Renal cortex interstitium (tissue), 11 donors: ENCODE data around the gene DYRK1A. TPM values are rescaled to one million over a fixed set of nuclear protein-coding genes. Genes with fewer than 3 reads are reported as not detected.

ENCODE experiments used
- DNase-seq, 11 donors: peaks; one replicate each; pipeline ENCODE4 v3.0.0-alpha.2; 2013; ENCODE audit warnings: low read depth in 9 of 11, low spot score in 4 of 11; ENCODE audit errors: extremely low read depth in 1 of 11
- polyA plus RNA-seq, 3 donors: library from polyadenylated mRNA; unstranded; fragments of 120-200 nt; gene quantifications; one replicate each; pipeline ENCODE4 v1.2.1, GENCODE V29; 2013; ENCODE audit not compliant: insufficient read length in 3 of 3

Gene DYRK1A
- polyA plus RNA-seq, 3 donors, result 63.1 to 76.2 (median 67.2) TPM

DNA sequence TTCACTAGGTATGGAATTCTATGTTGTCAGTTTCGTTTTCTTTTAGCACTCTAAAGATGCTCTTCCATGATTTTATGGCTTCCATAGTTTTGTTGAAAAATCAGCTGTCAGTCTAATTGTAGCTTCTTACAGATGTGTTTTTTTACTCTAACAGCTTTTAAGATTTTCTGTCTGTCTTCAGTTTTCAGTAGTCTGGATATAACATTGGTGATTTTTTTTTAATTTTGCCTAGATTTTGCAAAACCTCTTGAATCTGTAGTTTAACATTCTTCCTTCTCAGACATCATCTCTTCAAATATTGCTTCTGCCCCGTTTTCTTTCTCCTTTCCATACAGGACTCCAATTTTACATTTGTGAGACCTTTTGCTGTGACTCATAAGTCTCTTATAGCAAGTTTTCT is 17.9 kb upstream of the DYRK1A start:
- no peak for DNase-seq

DNA sequence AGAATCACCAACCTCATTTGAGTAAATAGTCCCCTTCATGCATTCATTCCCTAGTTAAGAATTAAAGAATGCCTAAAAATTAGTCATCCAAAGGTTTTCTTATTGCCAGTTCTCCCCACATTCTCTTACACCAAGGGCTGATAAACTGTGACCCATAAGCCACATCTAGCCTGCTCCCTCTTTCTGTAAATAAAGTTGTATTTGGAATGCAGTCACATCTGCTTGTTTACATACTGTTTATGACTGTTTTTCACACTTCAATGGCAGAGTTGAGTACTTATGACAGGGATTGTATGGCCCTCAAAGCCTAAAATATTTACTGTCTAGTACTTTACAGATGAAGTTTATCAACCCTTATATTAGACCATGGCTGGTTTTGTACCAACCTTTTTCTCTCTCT is 16.1 kb upstream of the DYRK1A start:
- no peak for DNase-seq

DNA sequence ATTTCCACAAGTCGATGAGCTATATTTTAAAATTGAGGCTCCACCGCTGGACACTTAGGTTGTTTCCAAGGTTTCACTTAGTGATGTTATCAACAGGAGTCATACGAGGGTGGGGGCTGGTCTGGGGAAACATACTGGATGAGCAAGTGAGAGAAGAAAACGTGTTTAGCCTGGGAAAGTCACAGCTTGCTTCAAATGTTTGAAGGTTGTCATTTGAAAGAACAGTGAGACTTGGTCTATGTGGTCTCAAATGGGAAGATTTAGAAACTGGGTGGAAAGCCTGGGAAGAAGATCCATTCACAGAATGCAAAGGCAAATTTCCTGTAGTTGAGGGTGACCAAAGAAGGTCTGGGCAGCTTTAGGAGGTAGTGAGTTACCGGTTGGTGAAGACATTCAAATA is 9.9 kb upstream of the DYRK1A start:
- no peak for DNase-seq

DNA sequence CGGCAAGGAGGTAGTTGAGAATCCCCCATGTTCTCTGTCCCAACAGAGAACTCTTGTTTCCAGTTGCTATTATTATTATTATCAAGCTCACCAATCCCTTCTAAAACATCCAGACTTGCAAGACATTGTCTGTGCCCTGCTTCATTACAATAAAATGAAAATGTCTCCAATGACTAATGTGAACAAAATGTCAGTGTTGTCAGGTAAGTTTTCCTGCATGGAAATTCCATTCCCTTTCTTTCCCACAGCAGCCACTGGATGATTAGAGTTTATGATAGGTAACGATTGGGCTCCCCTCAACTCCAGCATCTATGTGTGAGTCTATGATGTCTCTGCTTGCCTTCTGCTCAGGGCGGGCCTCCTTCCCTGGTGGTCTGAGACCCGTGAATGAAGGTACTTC is 8.9 kb upstream of the DYRK1A start:
- DNase-seq, result no peak

DNA sequence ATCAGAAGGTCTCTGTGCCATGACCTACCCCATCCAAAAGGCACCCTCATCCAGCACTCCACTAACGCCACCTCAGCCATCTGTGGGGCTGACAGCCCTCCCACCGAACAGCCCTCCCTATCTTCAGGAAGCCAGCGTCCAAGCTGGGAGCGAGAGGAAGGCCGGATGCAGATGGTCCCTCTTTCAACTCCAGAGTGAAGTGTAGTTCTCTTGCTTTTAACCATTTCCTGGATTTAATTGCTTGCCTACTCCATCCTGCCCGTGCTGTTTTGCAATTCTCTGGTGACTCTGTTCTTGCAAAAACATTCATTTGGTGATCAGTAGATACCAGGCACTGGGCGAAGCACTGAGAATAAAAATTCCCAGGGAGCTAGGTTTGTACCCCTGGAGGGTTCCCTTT is 8.2 kb upstream of the DYRK1A start:
- no peak for DNase-seq

DNA sequence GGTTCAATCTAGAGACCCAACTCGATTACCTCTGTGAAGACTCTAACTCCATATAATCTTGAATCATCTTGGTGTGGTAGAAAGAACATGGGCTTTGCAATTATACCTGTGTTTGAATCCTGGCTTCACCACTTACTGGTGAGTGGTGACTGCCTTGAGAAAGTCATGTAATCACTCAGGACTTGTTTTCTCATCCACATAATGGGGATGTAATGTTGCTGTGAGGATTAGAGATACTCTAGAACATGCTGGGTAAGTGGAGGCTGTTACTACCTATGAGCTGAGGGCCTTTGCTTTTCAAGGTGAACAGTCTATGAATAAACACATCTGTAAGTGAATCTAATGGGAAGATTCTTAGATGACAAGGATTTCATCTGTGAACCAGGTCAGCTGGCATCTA is 2.6 kb upstream of the DYRK1A start:
- DNase-seq, result no peak

DNA sequence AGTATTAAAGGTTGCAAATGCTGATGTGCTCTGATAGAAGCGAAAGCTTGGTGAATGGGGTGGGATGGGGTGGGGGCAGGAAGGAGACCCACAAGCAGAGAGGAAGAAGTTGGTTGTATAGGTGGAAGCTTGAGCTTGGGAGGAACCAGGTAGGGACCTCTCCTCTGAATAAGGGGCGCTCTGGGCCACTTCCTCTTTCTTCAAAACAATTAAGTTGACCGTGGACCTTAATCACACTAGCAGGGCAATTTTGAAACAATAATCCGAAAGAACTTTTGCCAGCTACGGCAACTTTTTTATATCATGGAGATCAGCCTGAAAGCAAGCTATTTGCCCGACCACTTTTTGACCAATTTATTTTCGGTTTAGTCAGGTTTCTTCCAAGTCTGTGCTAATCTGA is 1.9 kb upstream of the DYRK1A start:
- no peak for DNase-seq

DNA sequence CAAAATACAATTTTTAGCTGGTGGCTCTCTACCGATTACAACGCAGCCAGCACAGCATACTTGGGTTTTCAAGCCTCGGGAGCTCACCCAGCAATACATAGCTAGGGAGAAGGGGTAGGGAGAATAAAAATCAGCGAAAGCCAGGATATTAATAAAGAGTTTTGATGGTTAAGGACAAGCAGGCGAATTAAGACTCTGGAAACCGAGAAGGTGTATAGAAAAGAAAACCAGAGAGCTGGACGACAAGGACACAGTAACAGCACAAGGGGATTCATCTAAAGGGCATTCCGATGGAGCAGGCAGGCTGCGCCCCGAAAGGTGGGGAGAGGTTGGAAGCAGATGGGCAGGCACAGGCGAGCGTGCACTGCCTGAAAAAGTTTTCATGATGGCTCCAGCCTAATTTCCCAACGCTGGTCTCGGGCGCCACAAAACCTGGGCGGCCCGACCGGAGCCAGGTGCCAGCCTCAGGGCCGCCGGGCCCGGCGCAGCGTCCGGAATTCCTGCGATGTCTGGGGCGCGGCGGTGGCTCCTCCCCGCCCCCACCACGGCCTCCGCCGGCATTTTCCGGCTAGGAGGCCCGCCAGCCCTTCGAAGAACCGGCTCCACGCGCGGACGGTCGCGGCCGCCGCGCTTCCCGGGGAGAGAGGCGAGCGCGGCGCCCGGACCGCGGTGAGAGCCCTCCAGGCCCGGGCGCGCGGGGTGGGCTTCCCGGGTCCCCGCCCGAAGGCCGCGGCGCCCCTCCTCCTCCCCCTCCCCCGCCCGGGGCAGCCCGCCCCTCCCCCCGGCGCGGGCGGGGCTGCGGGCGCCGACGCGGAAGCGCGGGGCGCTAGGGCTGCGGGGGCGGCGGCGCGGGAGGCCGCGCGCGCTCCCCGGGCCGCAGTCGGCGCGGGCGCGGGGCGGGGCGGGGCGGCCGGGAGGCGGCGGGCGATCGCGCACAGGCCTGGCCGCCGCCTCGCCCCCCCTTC is 774 bp upstream of the DYRK1A start:
- peak in 8 of 11 donors; percentile 31 to 68 (median 62) for DNase-seq

DNA sequence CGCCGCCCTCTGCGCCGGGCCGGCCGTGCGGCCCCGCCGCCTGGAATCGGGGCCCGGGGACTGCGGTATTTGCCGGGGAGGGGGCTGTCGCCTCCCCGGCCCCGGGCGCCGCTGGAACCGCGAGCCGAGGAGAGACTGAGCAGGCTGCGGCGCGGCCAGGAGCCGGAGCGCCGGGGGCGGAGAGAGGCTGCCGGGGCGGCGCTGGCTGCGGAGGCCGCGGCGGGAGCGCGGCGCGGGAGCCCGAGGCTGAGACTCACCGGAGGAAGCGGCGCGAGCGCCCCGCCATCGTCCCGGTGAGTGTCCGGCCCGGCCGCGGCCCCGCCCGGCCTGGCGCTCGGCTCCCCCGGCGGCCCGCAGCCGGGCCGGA is 746 bp downstream of the DYRK1A start:
- DNase-seq, result no peak

DNA sequence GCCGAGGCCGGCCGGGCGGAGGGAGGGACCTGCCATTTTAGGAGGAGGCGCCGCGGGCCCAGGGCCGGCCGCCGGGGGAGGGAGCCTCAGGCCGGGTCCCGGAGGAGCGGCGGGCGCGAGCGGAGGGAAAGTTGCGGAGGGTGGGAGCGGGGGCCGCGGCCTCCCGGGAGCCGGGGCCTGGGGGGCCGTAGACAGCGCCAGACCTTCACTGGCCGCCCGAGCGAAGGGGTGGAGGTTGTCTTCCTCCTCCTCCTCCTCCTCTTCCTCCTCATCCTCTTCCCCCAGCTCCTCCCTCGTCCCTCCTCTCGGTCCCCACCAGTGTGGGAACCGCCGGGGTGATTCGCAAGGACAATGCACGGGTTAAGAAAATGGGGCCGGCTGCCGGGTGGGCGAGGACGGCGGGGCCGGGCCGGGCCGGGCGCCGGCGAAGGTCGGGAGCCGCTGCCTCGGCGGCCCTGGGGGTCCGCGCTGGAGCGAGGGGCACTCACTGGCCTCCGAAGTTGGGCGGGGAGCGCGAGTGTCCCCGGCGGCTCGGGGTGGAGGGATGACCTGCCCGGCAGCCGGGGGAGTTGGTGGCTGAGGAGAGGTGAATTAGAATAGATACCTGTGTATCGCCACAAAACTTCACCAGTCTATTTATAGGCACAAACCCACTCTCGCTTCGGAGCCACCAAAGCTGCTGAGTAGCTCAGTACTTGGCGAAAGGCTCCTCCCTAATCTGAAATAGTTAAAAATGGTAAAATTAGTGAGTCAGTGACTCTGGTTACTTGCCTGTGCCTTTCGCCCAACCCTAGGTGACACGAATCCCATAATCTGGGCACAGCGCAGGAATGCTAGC is 1.3 kb downstream of the DYRK1A start:
- DNase-seq, result peak in 4 of 11 donors; percentile 17 to 42 (median 20)

DNA sequence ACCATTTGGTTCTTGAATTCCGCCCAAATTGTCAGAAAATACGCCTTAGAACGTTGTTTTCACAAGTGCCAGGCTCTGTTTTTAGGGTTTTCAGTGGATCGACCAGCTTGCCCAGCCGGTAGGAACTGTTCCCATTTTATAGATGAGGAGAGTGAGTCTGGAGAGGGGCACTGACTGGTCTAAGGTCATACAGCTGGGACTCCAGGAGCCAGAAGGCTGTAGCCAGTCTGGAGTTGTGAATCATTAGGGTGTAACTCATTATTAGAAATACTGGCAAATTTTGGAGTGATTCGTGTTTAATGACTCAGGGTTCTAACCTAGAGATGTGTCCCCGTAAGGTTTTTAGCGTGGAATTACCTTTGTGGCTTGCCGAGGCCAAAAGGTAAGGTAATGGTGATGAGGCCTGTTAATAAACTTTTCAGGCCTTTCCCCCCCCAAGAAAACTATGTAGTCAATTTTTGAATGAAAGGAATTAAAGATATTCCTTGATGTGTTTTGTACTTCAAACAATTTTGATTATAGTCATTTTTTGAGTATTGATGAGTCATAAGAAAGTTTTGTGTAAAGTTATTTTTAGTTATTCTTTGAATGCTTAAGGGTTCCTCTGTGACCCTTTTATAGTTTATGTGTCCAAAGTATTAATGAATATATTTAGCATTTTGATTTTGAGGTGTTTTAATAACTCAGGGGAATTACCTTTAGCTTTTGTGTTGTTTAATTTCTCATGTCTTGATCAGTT is 2.1 kb downstream of the DYRK1A start:
- DNase-seq, result no peak

DNA sequence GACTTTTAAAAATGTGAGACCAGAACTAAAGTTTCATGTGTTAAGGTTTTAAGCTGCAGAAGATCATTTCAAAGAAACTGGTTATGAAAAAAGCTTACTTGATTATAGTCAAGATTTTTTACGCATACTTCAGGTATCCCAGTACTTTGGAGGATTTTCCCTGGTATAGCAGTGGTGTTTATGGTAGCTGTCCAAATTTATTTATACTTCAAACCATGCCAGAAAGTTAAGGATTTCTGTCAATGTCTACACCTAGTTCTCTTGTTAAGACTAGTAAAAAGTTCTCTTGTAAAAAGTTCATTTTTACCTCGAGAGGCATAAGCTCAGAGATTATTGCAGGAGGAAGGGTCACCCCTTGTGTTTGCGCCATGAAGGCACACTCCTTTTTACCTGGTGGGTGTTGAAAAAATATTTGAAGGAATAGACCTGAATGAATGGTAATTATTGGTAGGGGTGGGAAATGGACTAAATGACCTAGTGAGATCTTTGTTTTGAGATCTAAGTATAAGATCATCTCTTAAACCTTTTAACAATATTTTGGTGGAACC is 2.8 kb downstream of the DYRK1A start:
- DNase-seq, result no peak

DNA sequence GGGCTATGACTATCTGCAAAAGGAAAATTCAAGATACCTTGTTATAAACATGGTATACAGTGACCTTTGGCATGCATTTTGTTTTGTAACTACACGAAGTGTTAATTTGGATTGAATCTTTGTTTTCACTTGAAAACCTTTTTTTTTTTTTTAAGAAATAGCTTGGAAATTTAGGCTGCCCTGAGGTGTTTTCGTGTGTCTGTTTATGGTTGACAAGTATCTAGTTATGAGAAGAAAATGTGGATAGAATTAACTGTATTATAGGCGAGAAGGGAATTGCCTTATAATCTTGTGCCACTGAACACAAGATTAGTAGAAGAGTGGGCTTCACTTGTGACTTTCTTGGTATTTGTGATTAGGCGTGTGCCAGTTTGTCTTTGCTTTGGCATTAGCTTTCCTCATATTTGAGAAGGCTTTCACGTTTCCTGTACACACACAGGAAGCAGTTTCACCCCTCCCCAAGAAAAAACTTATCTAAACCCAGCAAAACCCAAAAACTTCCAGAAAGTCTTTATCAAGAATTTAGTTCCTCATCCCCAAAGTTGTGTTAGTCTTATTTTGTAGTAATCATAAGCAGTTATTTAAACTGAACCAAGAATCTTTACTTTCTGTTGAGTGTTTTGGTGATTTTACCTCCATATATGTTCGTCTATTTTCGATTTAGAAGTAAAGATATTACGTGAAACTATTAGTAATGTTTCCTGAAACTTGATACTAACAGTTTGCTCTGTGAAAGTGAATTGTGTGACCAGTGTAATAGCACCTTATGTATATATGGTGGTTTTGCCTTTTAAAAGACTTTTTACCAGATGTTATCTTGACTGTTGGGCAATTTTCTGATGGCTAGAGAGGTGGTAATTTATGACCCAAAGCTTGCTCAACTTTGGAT is 3.8 kb downstream of the DYRK1A start:
- no peak for DNase-seq

DNA sequence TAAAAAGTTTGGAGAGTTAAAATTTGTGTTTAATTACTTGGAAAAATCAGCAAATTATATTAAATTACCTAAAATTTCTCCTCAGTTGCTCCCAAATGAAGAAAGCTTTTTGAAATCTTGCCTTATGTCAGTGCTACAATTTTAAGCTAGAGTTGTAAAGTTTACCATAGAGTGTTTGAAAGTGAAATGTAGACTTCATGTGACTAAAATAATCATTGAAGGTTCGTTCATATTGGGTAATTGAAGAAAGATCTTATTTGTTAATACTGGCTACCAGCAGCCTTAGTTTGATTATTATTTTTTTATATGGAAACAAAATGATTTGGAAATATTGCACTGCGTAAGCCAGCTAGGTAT is 4.4 kb downstream of the DYRK1A start:
- DNase-seq, result no peak

DNA sequence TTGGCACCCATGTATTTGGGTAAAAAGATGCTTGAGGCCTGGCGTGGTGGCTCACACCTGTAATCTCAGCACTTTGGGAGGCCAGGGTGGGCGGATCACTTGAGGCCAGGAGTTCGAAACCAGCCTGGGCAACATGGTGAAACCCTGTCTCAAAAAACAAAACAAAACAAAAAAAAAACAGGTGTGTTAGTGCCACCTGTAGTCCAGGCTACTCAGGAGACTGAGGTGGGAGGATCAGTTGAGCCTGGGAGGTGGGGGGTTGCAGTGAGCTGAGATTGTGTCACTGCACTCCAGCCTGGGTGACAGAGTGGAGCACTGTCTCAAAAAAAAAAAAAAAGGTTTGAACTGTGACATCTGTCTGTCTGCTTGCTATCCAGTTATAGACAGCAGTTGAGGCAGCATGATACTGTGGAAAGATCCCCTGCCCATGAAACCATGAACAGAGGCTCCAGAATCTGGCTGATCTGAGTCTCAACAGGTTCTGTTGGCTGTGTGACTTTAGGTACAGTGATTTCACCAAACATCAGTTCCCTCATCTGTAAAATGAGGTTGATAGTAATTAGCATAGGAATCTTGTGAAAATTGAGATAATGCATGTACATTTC is 5.7 kb downstream of the DYRK1A start:
- no peak for DNase-seq

DNA sequence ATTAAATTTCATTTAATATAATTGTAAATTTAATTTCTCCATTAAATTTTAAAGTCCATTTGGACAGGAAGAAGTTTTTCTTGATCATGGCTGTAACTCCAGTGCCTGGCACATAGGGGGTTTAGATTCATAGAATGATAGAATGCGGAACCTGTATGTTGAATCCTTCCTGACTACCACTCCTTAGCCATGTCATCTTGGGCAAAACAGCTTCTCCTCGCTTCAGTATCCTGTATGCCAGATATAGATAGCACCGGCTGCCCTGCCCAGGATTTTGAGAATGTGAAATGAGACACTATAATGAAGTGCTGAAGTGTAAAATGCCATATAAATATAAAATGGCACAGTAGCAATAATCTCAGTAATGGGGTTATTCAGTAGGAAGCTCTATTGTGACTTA is 6.4 kb downstream of the DYRK1A start:
- DNase-seq, result no peak

DNA sequence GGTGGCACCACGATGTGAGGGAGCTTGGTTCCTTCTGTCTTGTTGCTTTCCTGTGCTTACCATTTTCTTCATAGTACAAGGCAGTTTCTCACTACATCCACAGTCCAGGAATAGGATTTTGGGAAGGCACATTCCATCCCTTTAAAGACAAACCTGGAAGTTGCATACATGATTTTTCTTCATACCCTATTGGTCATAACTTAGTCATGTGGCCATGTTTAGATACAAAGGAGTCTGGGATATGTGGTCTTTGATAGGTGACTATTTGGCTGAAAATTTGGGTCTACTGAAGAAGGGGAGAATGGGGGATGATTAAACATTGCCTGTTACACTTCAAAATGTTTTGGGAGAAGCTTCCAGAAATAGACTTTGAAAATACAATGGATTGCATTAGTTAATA is 7.0 kb downstream of the DYRK1A start:
- no peak for DNase-seq

DNA sequence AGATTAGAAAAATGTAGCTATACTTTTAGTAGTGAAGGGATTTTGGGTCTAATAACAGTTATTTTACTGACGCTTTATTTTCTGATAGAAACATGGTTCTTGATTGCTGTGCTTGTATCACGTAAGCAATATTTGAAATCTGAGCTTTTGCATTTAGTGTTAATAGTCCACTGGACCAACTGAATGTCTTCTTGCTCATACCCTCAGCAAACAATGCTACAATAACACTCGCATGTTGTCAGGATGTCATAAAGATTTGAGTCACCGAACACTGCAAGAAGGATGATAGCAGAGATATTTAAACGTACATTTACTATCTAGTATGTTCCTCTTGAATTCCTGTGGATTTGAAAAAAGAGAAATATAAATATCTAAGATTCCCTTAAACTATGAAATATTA is 7.5 kb downstream of the DYRK1A start:
- DNase-seq, result no peak
